IMR-90 (cell line): ENCODE measurements around the gene KLHL29.

Source experiments
- BHLHE40 ChIP-seq: fragments of 150-350 bp; IDR thresholded peaks from 2 replicates; pipeline ENCODE4 v1.6.1; 2016; ENCODE audit warnings: mild to moderate bottlenecking, low read depth, low read length
- CEBPB ChIP-seq: IDR thresholded peaks from 2 replicates; pipeline ENCODE4 v1.6.1; 2012; ENCODE audit warnings: low read depth, low read length, improper control_type of control experiment
- CHD1 ChIP-seq: IDR thresholded peaks from 2 replicates; pipeline ENCODE4 v1.6.1; 2012; ENCODE audit warnings: low read depth, low read length, improper control_type of control experiment
- CTCF ChIP-seq: conservative IDR thresholded peaks from 2 replicates; pipeline ENCODE4 v1.5.1; 2012; ENCODE audit warnings: mild to moderate bottlenecking, low read depth, low read length, improper control_type of control experiment
- ELK1 ChIP-seq: fragments of 150-350 bp; IDR thresholded peaks from 2 replicates; pipeline ENCODE4 v1.6.1; 2016; ENCODE audit warnings: low read depth, mild to moderate bottlenecking, low read length, moderate library complexity, borderline replicate concordance
- MAFK ChIP-seq: IDR thresholded peaks from 2 replicates; pipeline ENCODE4 v1.6.1; 2012; ENCODE audit warnings: low read depth, low read length, improper control_type of control experiment
- MAZ ChIP-seq: IDR thresholded peaks from 2 replicates; pipeline ENCODE4 v1.6.1; 2012; ENCODE audit warnings: low read depth, mild to moderate bottlenecking, low read length, improper control_type of control experiment, moderate library complexity, borderline replicate concordance
- MXI1 ChIP-seq: IDR thresholded peaks from 2 replicates; pipeline ENCODE4 v1.6.1; 2012; ENCODE audit warnings: low read depth, mild to moderate bottlenecking, low read length, moderate library complexity, borderline replicate concordance
- POLR2A ChIP-seq: IDR thresholded peaks from 2 replicates; pipeline ENCODE4 v1.6.1; 2012; ENCODE audit warnings: mild to moderate bottlenecking, low read depth, low read length
- RAD21 ChIP-seq: IDR thresholded peaks from 2 replicates; pipeline ENCODE4 v1.6.1; 2012; ENCODE audit warnings: low read length, improper control_type of control experiment
- RCOR1 ChIP-seq: IDR thresholded peaks from 2 replicates; pipeline ENCODE4 v1.6.1; 2012; ENCODE audit warnings: mild to moderate bottlenecking, low read length, improper control_type of control experiment; ENCODE audit not compliant: insufficient replicate concordance
- RFX5 ChIP-seq: IDR thresholded peaks from 2 replicates; pipeline ENCODE4 v1.8.0; 2012; ENCODE audit warnings: low read depth, mild to moderate bottlenecking, low read length, moderate library complexity
- USF2 ChIP-seq: fragments of 150-350 bp; IDR thresholded peaks from 2 replicates; pipeline ENCODE4 v1.6.1; 2017; ENCODE audit warnings: mild to moderate bottlenecking, antibody characterized with exemption, low read length, low read depth

- TF ChIP-seq CTCF (no peak), RAD21 (no peak), BHLHE40 (no peak), USF2 (no peak), MAFK (no peak), ELK1 (no peak), CEBPB (no peak), POLR2A (no peak), CHD1 (no peak), RFX5 (no peak), MXI1 (no peak), RCOR1 (no peak), MAZ (no peak)
These were observed 81.0 kb downstream of the KLHL29 start for GRCh38 chr2:23465936-23466335.
